ENCODE data around the gene TSC22D1. TPM values are rescaled to one million over a fixed set of nuclear protein-coding genes. Genes with fewer than 3 reads are reported as not detected.

TSC22D1 gene
- total RNA-seq, 1 experiment from 2014 or later: 79.2 TPM

GRCh38 chr13:44620057-44620456 is 43.9 kb upstream of the TSC22D1 start:
- no peak overlapping the region for H3K4me3 ChIP-seq
- DNase-seq: no peak
- H3K4me1 ChIP-seq (replicated peaks; ENCODE audit: insufficient read depth): 0 out of 2 replicates have a peak, but pooled peaks cover 7% of the 10 kb centered on the region
- H3K4me2 ChIP-seq: no peak overlapping the region
- no peaks in the 10 kb centered on the region for H3K9me3 ChIP-seq (ENCODE audit: insufficient read depth, low read depth)
- no peaks in the 10 kb centered on the region for H3K9me2 ChIP-seq (ENCODE audit: insufficient read depth)
- H3K36me3 ChIP-seq (ENCODE audit: low read depth): no peaks in the 10 kb centered on the region
- ChIA-PET CTCF (no interaction called here), POLR2A (ENCODE audit: unreplicated experiment) (no interaction called here)
- no peak for TF ChIP-seq EZH2 (IDR thresholded peaks at IDR 0.05; ENCODE audit: low read depth)
- TF ChIP-seq CTCF (conservative IDR thresholded peaks at IDR 0.05): no peak
- H3F3A ChIP-seq (ENCODE audit: insufficient read depth, low read depth): no peaks in the 10 kb centered on the region
- no TSS peak for BruUV-seq (replicated peaks)
- no peaks in the 10 kb centered on the region for H3K79me2 ChIP-seq (ENCODE audit: low read depth)
- intact Hi-C loops (cut with micrococcal nuclease; ENCODE audit: unreplicated experiment): no loop called here
- H4K20me1 ChIP-seq (ENCODE audit: insufficient read depth): no peaks in the 10 kb centered on the region
- H2AFZ ChIP-seq: no peak overlapping the region
- no peaks in the 10 kb centered on the region for H3K27me3 ChIP-seq (ENCODE audit: insufficient read depth, low read depth)
- H3K27ac ChIP-seq: no peak overlapping the region

DNA sequence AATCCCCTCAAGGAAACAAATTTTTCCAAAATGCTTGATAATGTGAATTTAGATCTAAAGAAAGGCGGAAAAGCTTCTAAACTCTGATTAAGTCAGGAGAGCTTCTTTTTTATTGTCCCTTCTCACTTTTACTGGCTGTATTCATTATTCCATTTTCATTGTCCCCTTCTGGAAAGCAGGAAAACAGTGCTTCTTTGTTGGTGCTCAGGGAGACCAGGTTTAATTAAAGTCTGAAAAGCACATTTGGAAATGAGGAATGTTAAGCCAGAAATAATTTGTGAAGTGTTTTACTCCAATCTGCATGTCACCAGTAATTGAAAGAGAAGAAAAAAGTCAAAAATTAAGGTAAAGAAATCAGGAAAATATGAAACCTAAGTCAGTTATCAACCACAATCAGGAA is 43.5 kb upstream of the TSC22D1 start:
- no peak for DNase-seq
- H2AFZ ChIP-seq: no peak overlapping the region
- ChIA-PET CTCF (no interaction called here), POLR2A (ENCODE audit: unreplicated experiment) (interaction anchor here (0.6 kb wide), 1 partner anchor 8 kb away, joined by 7 read pairs; no protein-coding TSS in a partner anchor)
- H3K79me2 ChIP-seq (ENCODE audit: low read depth): no peaks in the 10 kb centered on the region
- no peak overlapping the region for H3K4me2 ChIP-seq
- no peaks in the 10 kb centered on the region for H3F3A ChIP-seq (ENCODE audit: insufficient read depth, low read depth)
- BruUV-seq (replicated peaks): no TSS peak
- H3K27me3 ChIP-seq (ENCODE audit: insufficient read depth, low read depth): no peaks in the 10 kb centered on the region
- H3K36me3 ChIP-seq (ENCODE audit: low read depth): no peaks in the 10 kb centered on the region
- 0 out of 2 replicates have a peak, but pooled peaks cover 7% of the 10 kb centered on the region for H3K4me1 ChIP-seq (replicated peaks; ENCODE audit: insufficient read depth)
- H3K27ac ChIP-seq: no peak overlapping the region
- intact Hi-C loops (cut with micrococcal nuclease; ENCODE audit: unreplicated experiment): no loop called here
- H3K4me3 ChIP-seq: no peak overlapping the region
- H3K9me3 ChIP-seq (ENCODE audit: insufficient read depth, low read depth): no peaks in the 10 kb centered on the region
- no peak for TF ChIP-seq CTCF (conservative IDR thresholded peaks at IDR 0.05)
- no peak for TF ChIP-seq EZH2 (IDR thresholded peaks at IDR 0.05; ENCODE audit: low read depth)
- no peaks in the 10 kb centered on the region for H3K9me2 ChIP-seq (ENCODE audit: insufficient read depth)
- no peaks in the 10 kb centered on the region for H4K20me1 ChIP-seq (ENCODE audit: insufficient read depth)

DNA sequence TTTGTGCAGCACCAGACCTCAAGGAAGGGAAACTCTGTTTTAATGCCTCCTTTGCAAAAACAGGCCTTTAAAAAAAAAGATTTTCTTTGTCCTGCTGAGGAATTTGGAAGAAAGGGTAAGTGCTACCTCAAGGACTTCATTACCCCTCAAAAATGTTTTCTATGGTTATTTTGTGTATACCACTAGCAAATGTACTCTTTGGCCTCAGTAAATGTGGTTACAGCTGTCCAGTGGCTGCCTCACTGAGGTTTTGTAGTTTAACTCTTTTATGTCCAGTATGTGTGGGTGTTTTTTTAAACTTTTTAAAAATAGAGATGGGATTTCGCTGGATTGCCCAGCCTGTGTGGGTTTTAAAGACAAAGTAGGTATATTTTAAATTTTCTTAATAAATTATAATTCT is 42.2 kb upstream of the TSC22D1 start:
- BruUV-seq (replicated peaks): no TSS peak
- CTCF ChIA-PET: no interaction called here
- TF ChIP-seq EZH2 (IDR thresholded peaks at IDR 0.05; ENCODE audit: low read depth) (no peak), CTCF (conservative IDR thresholded peaks at IDR 0.05) (no peak)

More for the DNA sequence above, 42.2 kb upstream of the TSC22D1 start:
- no peak overlapping the region for H3K27ac ChIP-seq
- no peaks in the 10 kb centered on the region for H3F3A ChIP-seq (ENCODE audit: insufficient read depth, low read depth)
- no peak overlapping the region for H3K4me2 ChIP-seq
- H3K79me2 ChIP-seq (ENCODE audit: low read depth): no peaks in the 10 kb centered on the region
- intact Hi-C loops (cut with micrococcal nuclease; ENCODE audit: unreplicated experiment): no loop called here
- 0 out of 2 replicates have a peak, but pooled peaks cover 7% of the 10 kb centered on the region for H3K4me1 ChIP-seq (replicated peaks; ENCODE audit: insufficient read depth)
- POLR2A ChIA-PET (ENCODE audit: unreplicated experiment): no interaction called here
- no peaks in the 10 kb centered on the region for H3K9me3 ChIP-seq (ENCODE audit: insufficient read depth, low read depth)
- DNase-seq: no peak
- H3K27me3 ChIP-seq (ENCODE audit: insufficient read depth, low read depth): no peaks in the 10 kb centered on the region
- H2AFZ ChIP-seq: no peak overlapping the region
- H3K9me2 ChIP-seq (ENCODE audit: insufficient read depth): no peaks in the 10 kb centered on the region
- no peak overlapping the region for H3K4me3 ChIP-seq
- H3K36me3 ChIP-seq (ENCODE audit: low read depth): no peaks in the 10 kb centered on the region
- no peaks in the 10 kb centered on the region for H4K20me1 ChIP-seq (ENCODE audit: insufficient read depth)

All from PC-9 (cell line).